Osteocyte (in vitro differentiated cells): ENCODE data around the gene CAMK1D. TPM values are rescaled to one million over a fixed set of nuclear protein-coding genes. Genes with fewer than 3 reads are reported as not detected.
A peak's percentile ranks its signal among the peaks of the same experiment; 100 is the strongest.

Source experiments
- DNase-seq: peaks from one replicate; pipeline ENCODE4 v3.0.0; 2021; ENCODE audit warnings: mixed read lengths; ENCODE audit not compliant: unreplicated experiment; ENCODE audit errors: extremely low spot score
- H3K27ac Mint-ChIP-seq: one replicate; pipeline ENCODE4 v1.8.0; 2021; ENCODE audit warnings: mild to moderate bottlenecking, mixed read lengths; ENCODE audit not compliant: unreplicated experiment
- H3K27me3 Mint-ChIP-seq: one replicate; pipeline ENCODE4 v1.8.0; 2021; ENCODE audit warnings: mixed read lengths; ENCODE audit not compliant: unreplicated experiment
- H3K36me3 Mint-ChIP-seq: one replicate; pipeline ENCODE4 v1.8.0; 2021; ENCODE audit warnings: mixed read lengths; ENCODE audit not compliant: unreplicated experiment
- H3K4me1 Mint-ChIP-seq: one replicate; pipeline ENCODE4 v1.8.0; 2021; ENCODE audit warnings: mixed read lengths; ENCODE audit not compliant: unreplicated experiment
- H3K4me3 Mint-ChIP-seq: one replicate; pipeline ENCODE4 v1.8.0; 2021; ENCODE audit warnings: mild to moderate bottlenecking, moderate library complexity, mixed read lengths; ENCODE audit not compliant: unreplicated experiment
- H3K9me3 Mint-ChIP-seq: one replicate; pipeline ENCODE4 v1.8.0; 2021; ENCODE audit warnings: mixed read lengths; ENCODE audit not compliant: unreplicated experiment
- CTCF ChIP-seq: fragments of 200-600 bp; sonication (generic); IDR thresholded peaks from 2 replicates; pipeline ENCODE4 v1.5.0; 2021; ENCODE audit warnings: antibody characterized with exemption, mild to moderate bottlenecking, moderate library complexity
- total RNA-seq: library from RNA; stranded (reverse); gene quantifications from 2 replicates; pipeline ENCODE4 v1.2.1, GENCODE V29; 2021

The CAMK1D gene
- total RNA-seq, 1 donor from 2014 or later = 13.7 TPM

GRCh38 chr10:12649012-12649584 lies 299.8 kb downstream of the CAMK1D start:
- Mint-ChIP-seq H3K9me3 (peaks cover 7% of the 10 kb centered on the region), H3K36me3 (peaks cover 5% of the 10 kb centered on the region), H3K4me3 (no peak overlapping the region), H3K27ac (no peak overlapping the region), H3K4me1 (no peaks in the 10 kb centered on the region), H3K27me3 (no peaks in the 10 kb centered on the region)
- no peak for TF ChIP-seq CTCF
- no peak for DNase-seq

GRCh38 chr10:12650122-12650521 lies 300.8 kb downstream of the CAMK1D start:
- Mint-ChIP-seq H3K9me3 (peaks cover 8% of the 10 kb centered on the region), H3K4me1 (no peaks in the 10 kb centered on the region), H3K36me3 (peaks cover 5% of the 10 kb centered on the region), H3K27ac (no peak overlapping the region), H3K4me3 (no peak overlapping the region), H3K27me3 (no peaks in the 10 kb centered on the region)
- no peak for DNase-seq
- no peak for TF ChIP-seq CTCF

GRCh38 chr10:12650538-12651298 lies 301.4 kb downstream of the CAMK1D start:
- H3K36me3 Mint-ChIP-seq = peaks cover 5% of the 10 kb centered on the region
- DNase-seq = no peak
- no peaks in the 10 kb centered on the region for H3K4me1 Mint-ChIP-seq
- H3K9me3 Mint-ChIP-seq = peaks cover 8% of the 10 kb centered on the region
- H3K27me3 Mint-ChIP-seq = no peaks in the 10 kb centered on the region
- TF ChIP-seq CTCF = no peak
- H3K4me3 Mint-ChIP-seq = no peak overlapping the region
- no peak overlapping the region for H3K27ac Mint-ChIP-seq

GRCh38 chr10:12655940-12656339 lies 306.6 kb downstream of the CAMK1D start:
- DNase-seq = no peak
- no peak for TF ChIP-seq CTCF
- H3K27me3 Mint-ChIP-seq = no peaks in the 10 kb centered on the region
- no peak overlapping the region for H3K4me3 Mint-ChIP-seq
- no peak overlapping the region for H3K27ac Mint-ChIP-seq
- peaks cover 8% of the 10 kb centered on the region for H3K9me3 Mint-ChIP-seq
- H3K36me3 Mint-ChIP-seq = peaks cover 5% of the 10 kb centered on the region
- peaks cover 10% of the 10 kb centered on the region for H3K4me1 Mint-ChIP-seq

GRCh38 chr10:12656518-12657142 lies 307.3 kb downstream of the CAMK1D start:
- TF ChIP-seq CTCF = peak; percentile 64
- no peak for DNase-seq

More at GRCh38 chr10:12656518-12657142, 307.3 kb downstream of the CAMK1D start:
- Mint-ChIP-seq H3K36me3 (peaks cover 5% of the 10 kb centered on the region), H3K27ac (no peak overlapping the region), H3K4me1 (peaks cover 10% of the 10 kb centered on the region), H3K9me3 (peaks cover 8% of the 10 kb centered on the region), H3K4me3 (no peak overlapping the region), H3K27me3 (no peaks in the 10 kb centered on the region)
